HG03439 (cell line): ENCODE measurements around the gene COL11A2.
"Not testable (repeated sequence)": the region's sequence is repeated elsewhere in the genome, so short reads cannot be mapped to it uniquely, and the experiment has no call there.

Experiments
- ATAC-seq: cut with Tn5 transposase; IDR thresholded peaks from one replicate; pipeline ENCODE4 v1.9.1; 2021; ENCODE audit warnings: mild to moderate bottlenecking, moderate library complexity; ENCODE audit not compliant: unreplicated experiment

COL11A2 gene

GRCh38 chr6:33192105-33192646, at the start of gene COL11A2:
Gene COL11A2, minus strand, starts transcription at chr6:33192467. Its CDS starts 227 bp downstream, at chr6:33192240.
- ATAC-seq, result no peak

GRCh38 chr6:33241968-33242367, 49.7 kb upstream of the COL11A2 start:
- ATAC-seq, result no peak

GRCh38 chr6:33237741-33238140, 45.5 kb upstream of the COL11A2 start:
- no peak for ATAC-seq

- ATAC-seq, result no peak
Measured at GRCh38 chr6:33236852-33237251, 44.6 kb upstream of the COL11A2 start.

- no peak for ATAC-seq
Measured at GRCh38 chr6:33236328-33236727, 44.1 kb upstream of the COL11A2 start.

GRCh38 chr6:33235221-33235634, 43.0 kb upstream of the COL11A2 start:
- ATAC-seq, result no peak

- ATAC-seq, result not testable (repeated sequence)
Measured at GRCh38 chr6:33226503-33227120, 34.3 kb upstream of the COL11A2 start.

GRCh38 chr6:33217681-33218080, 25.4 kb upstream of the COL11A2 start:
- no peak for ATAC-seq

GRCh38 chr6:33217246-33217645, 25.0 kb upstream of the COL11A2 start:
- ATAC-seq, result no peak

- ATAC-seq, result no peak
Measured at GRCh38 chr6:33216117-33216649, 23.9 kb upstream of the COL11A2 start.

GRCh38 chr6:33215271-33216116, 23.2 kb upstream of the COL11A2 start:
- ATAC-seq, result no peak

- no peak for ATAC-seq
Measured at GRCh38 chr6:33213989-33214335, 21.7 kb upstream of the COL11A2 start.

GRCh38 chr6:33213166-33213988, 21.1 kb upstream of the COL11A2 start:
- no peak for ATAC-seq

- no peak for ATAC-seq
Measured at GRCh38 chr6:33212857-33213165, 20.5 kb upstream of the COL11A2 start.

- no peak for ATAC-seq
Measured at GRCh38 chr6:33211666-33212422, 19.6 kb upstream of the COL11A2 start.

GRCh38 chr6:33211136-33211535, 18.9 kb upstream of the COL11A2 start:
- ATAC-seq, result no peak

- no peak for ATAC-seq
Measured at GRCh38 chr6:33209856-33210255, 17.6 kb upstream of the COL11A2 start.

- ATAC-seq, result no peak
Measured at GRCh38 chr6:33208091-33208967, 16.1 kb upstream of the COL11A2 start, which contains the start of gene RING1. Gene RING1, plus strand, starts transcription at chr6:33208500. Its CDS starts 323 bp downstream, at chr6:33208823.

GRCh38 chr6:33207552-33208090, 15.4 kb upstream of the COL11A2 start:
- no peak for ATAC-seq
